HG03342 (cell line): ENCODE measurements around the gene CSF2RB.
A peak's percentile ranks its signal among the peaks of the same experiment; 100 is the strongest.
"Not testable (repeated sequence)": the region's sequence is repeated elsewhere in the genome, so short reads cannot be mapped to it uniquely, and the experiment has no call there.

Experiments
- ATAC-seq: cut with Tn5 transposase; IDR thresholded peaks from one replicate; pipeline ENCODE4 v1.9.1; 2021; ENCODE audit warnings: mild to moderate bottlenecking, moderate library complexity; ENCODE audit not compliant: unreplicated experiment

The CSF2RB gene

DNA sequence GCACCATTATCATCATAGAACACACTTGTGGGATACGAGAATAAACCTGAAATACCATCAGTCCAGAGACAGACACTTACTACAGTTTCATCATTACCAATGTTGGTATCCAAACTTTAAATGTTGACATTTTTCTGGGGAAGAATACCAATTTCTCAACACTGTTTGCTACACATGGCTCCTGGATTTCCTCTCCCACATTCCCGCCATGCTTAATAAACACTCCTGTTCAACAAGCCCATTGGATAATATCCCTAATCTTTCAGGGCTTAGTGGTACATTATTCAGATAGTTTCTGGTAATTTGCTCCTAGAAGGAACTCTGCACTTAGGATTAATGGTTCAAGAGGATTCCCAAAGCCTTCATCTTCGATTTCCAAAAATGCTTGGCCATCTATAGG is 48.2 kb downstream of the CSF2RB start:
- no peak for ATAC-seq

DNA sequence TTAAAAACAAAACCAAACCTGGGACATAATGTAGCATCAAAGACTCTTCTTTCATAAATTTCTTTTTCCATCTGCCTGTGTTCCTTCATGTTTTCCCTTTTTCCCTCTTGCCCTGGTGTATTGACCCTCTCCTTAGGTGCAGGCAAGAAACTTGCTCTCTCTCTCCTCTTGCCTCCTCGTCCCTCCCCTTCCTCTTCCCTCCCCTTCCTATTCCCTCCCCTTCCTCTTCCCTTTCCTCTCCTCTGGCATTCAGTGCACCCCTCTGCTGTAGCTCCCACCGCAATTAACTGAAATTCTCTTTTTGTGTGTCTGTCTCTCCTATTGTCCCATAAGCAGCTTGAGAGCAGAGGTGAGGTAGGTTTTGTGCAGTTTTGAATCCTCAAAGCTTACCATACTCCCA is 49.9 kb downstream of the CSF2RB start:
- no peak for ATAC-seq

DNA sequence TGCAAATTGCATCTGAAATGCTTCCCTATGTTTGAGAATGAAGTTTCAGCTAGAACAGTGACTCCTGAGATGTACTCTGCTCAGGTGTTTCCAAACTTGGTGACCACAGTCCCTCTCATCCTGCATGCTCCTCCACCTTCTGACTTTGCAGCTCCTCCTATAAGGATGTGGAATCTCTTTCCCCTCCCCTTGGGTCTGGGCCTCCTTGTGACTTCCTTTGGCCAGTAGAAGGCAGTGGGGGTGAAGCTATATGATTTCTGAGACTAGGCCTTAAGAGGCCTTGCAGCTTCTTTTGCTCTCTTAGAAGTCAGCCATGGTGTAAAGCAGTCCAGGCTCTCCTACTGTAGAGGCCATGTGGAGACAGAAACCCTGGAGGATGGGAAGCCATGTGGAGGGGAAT is 50.7 kb downstream of the CSF2RB start:
- ATAC-seq: no peak

DNA sequence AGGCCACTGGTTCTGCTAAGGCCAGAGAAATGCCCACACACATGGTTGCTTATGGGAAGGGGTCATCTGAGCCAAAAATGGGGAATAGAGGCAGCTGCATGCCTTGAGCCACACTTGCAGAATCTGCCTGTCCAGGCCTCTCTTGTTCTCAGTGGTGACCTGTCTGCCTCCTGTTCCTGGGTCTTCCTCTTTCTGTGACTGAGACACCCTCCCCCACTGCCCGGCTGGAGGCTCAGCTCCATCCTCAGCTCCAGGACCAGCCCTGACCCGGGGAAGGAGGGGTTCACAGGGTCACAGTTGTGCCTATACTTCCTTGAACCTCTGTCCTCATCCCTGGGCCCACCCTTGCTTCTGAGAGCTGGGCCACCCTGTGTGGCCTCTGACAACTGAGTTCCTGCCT is 52.3 kb downstream of the CSF2RB start:
- no peak for ATAC-seq

DNA sequence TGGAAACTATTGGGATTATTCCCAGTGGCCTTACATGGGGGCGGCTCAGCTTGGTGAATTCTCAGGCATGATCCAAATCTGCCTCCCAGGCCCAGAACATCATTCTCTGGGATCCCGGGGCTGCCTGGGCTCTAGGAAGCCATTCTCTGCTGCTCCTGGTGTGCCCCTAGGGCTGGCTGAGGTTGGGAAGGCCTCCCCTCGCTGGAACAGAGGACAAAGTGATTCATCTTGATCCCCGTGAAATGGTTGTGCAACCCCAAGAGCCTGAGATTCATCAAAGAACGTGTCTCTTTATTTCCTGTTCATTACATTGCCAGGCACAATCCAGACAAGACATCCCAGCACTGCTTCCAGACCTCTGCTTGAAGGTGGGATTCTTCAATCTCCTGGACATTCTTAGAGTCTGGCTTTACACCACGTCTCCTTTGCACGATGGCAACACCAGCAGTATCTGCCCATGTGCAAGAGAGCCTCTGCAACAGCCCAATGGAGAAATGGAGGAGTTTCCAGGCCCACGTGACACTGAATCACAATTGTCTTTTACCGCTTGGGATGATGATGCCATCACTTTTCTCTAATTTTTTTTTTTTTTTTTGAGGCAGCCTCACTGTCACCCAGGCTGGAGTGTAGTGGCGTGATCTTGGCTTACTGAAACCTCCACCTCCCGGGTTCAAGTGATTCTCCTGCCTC is 53.6 kb downstream of the CSF2RB start:
- no peak for ATAC-seq

DNA sequence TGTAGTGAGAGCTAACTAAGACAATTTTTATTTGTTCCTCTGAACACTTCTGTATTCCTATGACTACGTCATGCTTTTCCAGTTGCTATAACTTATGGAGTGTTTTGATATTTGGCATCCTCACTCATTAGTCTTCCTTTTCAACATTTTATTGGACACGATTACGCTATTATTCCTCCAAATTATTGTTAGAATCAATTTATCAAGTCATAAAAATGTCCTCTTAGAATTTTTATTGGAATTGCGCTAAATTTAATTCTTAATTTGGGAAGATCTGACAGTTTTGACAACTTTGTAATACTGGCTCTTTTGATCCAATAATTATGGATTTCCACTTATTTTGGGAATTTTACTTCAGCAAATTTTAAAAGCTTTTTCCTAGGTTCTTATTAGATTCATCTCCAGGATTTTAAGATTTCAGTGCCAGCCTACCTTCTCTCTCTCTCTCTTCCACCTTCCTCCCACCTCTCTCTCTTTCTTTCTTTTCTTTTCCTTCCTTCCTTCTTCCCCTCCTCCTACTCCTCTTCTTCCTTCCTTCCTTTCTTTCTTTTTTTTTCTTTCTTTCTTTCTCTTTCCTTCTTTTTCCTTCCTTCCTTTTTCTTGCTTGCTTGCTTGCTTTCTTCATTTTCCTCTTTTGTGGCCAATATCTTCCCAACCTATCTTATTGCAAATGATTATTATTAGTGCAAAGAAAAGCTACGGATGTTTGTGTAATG is 55.0 kb downstream of the CSF2RB start:
- no peak for ATAC-seq

DNA sequence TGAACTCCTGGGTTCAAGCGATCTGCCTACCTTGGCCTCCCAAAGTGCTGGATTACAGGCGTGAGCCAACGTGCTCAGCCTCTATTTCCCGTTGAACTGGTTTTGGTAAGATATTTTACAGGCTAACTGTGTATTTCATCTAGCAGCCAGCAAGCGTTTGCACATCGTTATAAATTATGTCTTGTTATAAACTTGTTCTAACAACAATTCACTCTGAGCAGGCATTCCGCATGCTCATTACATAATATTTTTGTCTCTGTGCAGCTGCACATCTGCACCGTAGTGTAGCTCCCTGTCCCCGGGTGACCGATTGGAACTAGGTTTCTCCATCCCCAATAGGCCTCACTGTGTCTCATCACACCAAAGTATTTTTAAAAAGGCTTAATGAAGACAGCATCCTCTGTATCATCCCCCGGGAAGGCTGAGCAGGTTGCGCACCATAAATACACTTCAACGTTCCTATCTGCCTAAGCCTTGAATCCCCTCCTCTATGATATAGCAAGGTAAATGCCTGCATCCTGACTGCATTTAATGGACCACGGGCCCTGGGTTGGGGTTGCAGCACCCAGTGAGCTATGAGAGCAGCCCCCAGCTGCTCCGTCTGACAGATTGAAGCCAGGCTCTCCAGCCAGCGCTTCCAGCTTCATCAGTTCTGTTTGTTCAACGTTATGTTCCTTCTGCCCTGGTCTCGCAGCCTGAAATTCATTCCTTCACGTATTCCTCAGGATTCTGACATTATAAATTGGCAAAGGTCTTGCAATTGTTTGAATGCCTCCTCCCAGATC is 58.1 kb downstream of the CSF2RB start:
- ATAC-seq: no peak

DNA sequence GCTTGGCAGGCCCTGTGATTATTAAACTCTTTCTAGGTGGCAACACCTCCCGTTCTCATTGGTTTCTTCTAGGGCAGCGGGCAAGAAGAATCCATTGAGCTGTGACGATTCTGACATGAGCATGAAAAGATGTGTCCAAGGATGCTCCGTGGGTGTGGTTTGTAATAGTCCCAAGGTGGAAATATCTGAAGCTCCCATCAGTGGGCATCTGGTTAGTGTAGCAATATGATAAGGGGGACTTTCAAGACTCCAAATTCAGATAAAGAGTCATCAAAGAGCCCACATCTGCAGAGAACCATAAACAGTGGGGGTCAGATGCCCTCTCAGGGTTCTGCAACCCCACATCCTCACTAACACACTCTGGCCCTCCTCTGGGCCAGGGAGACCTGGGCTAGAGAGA is 63.2 kb downstream of the CSF2RB start:
- ATAC-seq: no peak

DNA sequence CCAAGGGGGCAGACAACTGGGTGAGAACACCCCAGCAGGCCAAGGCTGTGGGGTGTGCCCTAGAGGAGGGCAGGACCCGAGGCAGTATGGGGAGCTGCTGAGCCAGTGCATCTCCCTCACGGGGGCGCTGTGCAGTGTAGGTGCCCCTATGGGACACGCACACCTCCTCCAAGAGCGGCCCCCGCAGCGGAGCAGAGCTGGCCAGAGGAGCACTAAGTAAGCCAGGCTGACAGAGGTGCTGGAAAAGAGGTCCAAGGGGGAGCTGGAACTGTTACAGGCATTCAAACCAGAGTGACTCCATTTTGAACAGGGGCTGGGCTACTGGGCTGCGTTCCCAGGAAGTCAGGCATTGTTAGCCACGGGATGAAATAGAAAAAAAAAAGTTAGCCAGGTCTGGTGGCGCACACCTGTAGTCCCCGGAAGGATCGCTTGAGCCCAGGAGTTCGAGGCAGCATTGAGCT is 64.0 kb downstream of the CSF2RB start:
- no peak for ATAC-seq

DNA sequence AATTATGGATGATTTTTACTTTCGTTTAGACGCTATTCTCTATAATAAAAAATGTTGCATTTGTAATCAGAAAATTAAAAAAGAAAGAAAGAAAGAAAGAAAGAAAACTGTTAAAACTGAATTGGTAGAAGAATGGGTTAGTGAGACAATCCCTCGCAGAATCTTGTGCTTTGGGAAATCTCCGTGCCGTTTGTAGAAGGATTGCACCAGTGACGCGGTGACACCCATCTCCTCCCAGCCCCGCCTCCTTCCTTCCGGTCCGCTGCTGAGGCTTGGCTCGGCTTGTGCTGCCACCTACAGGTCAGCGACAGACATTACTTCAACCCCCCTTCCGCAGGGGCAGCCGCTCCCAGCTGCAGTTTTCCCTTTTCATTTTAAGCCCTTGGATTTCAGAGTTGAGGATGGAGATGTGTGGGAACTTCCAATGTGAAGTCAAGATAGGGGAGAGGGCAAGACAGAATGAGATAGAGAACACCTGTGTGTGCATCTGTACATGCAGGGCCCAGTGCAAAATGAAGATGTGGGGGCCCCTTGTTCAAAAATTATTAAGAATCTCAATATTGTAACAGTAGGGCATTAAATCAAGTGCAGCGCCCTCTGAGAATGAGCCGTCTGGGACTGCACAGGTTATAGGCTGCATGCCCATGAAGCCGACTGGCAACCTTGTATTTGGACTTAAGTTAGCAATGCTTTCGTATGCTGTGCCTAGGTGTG is 64.7 kb downstream of the CSF2RB start:
- peak; percentile 77 for ATAC-seq

DNA sequence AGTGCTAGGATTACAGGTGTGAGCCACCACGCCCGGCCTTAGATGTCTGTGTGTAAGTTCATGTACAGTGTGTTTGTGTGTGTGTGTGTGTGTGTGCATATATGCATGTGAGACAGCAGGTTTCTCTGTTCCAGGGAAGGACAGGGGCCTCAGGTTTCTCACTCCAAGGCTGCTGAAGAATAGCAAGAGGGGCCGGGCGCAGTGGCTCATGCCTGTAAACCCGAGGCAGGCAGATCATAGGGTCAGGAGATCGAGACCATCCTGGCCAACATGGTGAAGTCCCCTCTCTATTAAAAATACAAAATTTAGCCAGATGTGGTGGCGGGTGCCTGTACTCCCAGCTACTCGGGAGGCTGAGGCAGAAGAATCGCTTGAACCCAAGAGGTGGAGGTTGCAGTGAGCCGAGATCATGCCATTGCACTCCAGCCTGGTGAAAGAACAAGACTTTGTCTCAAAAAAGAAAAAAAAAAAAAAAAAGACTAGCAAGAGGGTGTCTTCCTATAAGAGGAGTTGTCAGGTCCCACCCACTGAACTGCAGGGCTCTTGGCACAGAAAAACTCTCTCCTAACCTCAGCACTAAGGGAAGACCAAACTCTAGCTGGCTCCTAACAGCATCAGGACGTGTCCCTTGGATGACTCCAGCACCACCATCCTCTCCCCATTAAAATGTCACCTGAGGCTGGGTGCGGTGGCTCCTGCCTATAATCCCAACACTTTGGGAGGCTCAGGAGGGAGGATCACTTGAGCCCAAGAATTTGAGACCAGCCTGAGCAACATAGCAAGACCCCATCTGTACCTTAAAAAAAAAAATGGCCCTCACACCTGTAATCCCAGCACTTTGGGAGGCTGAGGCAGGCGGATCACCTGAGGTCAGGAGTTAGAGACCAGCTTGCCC is 65.8 kb downstream of the CSF2RB start:
- no peak for ATAC-seq

DNA sequence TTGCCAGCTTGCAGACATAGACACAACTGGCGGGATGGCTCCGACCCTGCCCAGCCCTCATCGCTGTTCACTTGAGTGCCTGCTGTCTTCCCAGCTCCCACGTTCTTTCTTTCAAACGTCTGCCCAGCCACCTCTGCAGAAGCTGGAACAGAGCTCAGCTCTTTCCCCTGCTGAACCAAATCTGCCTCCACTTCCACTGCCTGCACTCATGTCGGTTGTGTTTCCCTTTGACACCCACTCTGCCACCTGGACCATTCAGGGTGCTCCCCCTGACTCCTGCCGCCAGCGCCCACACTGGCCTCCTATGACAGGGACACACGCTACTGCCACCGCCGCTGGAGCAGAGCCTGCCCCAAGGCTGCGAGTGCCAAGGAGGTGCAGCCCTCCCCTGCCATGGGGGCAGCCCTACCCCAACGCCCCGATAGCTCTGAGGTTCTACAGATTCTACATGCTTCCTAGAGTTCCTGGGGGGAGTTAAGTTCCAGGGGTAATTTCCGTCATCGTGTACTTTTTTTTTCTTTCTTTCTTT is 67.9 kb downstream of the CSF2RB start:
- no peak for ATAC-seq

DNA sequence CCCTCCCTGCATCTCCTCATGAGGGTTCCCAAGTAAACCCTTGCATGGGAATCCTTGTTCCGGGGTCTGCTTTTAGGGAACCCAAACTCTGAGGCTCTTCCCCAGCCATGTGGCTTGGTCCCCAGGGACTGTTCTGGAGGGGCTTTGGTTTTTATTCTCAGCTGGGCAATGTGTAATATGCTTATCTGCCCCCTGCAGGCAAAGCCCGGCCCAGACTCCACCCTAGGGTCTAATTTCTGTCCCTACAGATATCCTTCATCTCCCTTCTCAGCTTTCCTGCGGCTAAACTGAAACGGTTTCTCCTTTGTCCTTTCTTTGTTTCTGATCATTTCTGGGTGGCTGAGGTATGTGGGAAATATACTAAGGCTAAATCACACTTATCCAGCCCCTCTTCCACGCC is 68.7 kb downstream of the CSF2RB start:
- ATAC-seq: no peak

DNA sequence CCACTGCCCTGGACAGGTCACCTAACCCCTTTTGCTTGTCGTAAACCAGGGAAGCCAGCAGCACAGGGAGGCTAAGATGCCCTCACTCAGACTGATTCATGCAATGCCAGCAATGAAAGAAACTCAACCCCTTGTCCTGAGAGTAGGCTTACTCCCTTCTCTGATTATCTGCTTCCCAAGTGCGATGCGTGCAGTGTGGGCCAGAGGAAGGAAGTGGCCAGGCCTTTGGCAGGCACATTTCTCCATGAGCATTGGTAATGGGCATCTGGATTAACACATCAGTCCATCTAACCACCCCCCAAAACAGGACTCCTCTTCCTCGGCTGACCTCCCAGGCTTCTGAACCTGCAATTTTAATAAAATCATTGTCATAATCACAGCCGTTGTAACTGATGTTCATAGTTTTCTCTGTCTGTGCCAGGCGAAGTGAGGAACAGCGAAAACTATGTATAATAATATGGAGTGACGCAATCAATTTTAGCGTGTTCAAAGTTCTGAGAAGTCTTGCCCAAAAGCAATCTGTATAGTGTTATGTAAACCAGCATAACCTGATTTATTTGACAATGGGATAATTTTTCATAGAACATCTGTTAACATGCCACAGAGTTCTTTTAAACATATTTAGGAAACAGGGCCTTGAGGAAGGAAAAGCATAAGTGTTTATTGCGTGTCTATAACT is 71.9 kb downstream of the CSF2RB start:
- no peak for ATAC-seq

DNA sequence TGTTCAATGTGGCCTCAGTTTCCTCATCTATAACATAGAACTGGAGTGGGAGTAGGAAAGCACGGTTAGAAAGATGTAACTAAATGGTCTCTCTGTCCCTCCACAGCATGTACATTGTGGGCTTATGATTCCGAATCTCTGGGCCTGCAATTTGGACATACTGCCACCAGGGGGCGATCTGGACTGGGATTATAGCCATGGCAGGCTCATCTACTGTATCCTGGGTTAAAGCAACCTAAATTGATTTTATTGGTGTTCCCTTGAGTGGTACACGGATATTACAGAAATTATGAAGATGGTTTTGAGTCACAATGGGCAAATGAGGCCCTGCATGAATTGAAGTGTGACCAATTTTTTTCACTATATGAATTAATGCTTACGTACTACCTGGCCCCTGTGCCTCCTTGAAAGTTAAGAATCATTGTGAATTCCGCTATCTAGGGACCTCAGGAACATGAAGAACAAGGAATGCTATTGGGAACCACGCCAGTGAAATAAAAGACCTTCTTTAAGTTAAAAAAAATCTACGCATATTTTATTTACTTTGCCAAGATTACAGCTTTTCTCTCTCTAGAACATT is 72.9 kb downstream of the CSF2RB start:
- no peak for ATAC-seq

DNA sequence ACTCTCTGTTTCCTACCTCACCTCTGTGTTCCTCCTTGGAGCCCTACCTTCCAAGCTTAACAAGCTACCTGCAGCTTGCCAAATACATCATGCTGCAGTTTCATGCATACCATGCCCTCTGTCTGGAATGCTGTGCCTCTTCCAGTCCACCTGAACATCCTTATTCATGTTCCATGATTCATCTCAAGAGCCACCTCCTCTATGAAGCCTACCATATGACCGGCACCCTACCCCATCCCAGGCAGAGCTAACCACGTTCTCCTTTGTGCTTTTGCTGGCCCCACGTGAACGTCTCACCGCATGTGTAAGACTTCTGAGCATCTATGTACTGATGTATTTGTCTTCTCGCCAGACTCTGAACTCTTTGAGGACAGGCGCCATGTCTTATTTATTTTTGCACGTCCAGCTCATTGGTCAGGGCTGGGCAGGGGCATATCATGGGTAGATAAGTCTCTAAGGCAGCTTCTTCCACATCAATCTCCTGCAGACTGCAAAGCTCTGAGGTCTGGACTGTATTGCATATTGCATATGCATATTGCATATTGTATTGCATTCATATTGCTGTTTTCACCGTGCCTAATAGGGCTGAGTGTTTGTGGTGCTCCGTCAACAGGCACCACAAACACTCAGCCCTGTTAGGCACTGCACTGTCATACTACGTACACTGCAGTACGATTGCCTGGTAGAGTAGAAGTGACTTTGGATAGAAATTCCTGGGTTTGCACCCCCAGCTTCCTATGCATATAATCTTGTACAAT is 74.8 kb downstream of the CSF2RB start:
- no peak for ATAC-seq

DNA sequence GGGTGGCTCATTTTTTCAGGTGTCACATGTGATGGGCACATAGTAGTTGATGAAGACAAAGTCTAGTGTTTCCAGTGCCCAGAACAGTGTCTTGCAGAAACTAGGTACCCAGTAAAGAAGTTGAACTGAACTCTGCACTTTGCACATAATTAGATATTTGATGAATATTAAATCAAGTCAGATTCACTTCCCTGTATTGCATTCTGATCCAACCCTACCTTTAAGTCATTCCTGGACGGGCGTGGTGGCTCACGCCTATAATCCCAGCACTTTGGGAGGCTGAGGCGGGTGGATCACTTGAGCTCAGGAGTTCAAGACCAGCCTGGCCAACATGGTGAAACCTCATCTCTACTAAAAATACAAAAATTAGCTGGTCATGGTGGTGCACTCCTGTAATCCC is 75.6 kb downstream of the CSF2RB start:
- not testable (repeated sequence) for ATAC-seq
